ENCODE measurements around the gene CAMK2B.

Gene CAMK2B

DNA sequence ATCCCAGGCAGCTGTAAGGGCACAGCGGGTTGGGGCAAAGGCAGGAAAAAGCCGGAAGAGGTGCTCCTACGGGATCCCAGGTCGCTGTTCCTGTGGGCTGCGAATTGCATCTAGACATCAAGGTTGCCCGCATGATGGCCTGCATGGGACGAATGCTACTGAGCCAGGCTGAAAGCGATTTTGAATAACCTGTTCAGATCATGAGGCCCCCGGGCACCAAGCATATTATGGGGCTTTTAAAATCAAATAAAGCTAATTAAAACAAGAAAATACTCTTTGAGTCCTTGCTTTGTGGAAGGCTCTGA lies 37.1 kb downstream of the CAMK2B start:
- Histone ChIP-seq H3K27me3 (ENCODE audit: low read length) (no peaks in the 10 kb centered on the region), H3F3A (ENCODE audit: insufficient read depth) (no peaks in the 10 kb centered on the region), H3K9me2 (replicated peaks; ENCODE audit: insufficient read depth, low read length) (no peaks in the 10 kb centered on the region), H2AFZ (ENCODE audit: low read depth, low read length, severe bottlenecking) (no peak overlapping the region), H4K20me1 (ENCODE audit: low read depth, low read length) (no peaks in the 10 kb centered on the region), H3K4me2 (ENCODE audit: low read depth, low read length, poor library complexity, severe bottlenecking) (no peak overlapping the region), H3K27ac (ENCODE audit: low read depth, low read length) (no peak overlapping the region), H3K4me3 (ENCODE audit: insufficient read depth, low read length, poor library complexity, severe bottlenecking) (no peak overlapping the region), H3K36me3 (ENCODE audit: low read length) (no peaks in the 10 kb centered on the region), H3K9me3 (ENCODE audit: insufficient read depth, low read length) (no peaks in the 10 kb centered on the region), H3K79me2 (ENCODE audit: insufficient read depth, low read length) (no peaks in the 10 kb centered on the region), H3K9ac (ENCODE audit: low read length) (no peak overlapping the region)
- TF ChIP-seq CTCF (IDR thresholded peaks at IDR 0.05; ENCODE audit: insufficient read depth, low read length, poor library complexity, severe bottlenecking) (no peak), EZH2phosphoT487 (conservative IDR thresholded peaks at IDR 0.05; ENCODE audit: low read length) (no peak)

DNA sequence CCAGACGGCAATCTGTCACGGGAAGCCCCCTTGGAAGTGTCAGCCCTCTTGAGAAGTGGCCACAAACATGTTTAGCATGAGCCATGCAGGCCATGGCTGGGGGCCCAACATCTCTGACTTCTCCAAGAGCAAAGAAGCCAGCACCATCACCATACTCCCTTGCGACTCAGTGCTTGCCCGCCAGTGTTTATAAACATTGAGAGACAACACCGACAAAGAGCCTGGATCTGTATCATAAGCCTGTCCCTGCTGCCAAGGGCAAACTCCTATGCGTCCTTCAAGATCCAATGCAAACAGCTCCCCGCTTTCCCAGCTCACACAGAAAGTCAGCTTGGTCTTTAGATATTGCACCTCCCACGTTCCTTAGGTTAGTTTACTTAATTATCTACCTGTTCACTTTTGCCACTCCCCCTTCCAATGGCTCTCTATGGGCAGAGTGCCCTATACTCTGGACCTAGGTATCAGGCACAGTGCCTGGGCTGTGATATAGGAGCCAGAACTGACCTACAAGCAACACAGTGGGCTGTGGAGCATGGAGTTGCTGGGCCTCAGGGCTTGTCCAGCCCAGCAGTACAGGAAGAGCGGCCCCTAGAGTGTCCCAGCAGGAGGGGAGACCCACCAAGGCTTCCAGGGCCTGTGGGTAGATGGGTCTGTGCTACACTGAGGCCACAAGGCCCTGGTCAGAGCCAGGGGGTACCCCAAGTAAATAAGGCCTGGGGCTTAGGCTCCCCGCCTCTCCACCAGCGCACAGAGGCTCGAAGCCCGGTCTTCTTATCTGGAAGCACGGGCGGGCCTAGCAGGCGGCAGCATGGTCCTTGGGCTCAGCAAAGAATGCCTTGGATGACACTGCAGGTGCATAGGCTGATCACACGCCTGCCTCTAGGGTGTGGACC lies 37.7 kb downstream of the CAMK2B start:
- no peaks in the 10 kb centered on the region for H3F3A ChIP-seq (ENCODE audit: insufficient read depth)
- no peak overlapping the region for H3K4me2 ChIP-seq (ENCODE audit: low read depth, low read length, poor library complexity, severe bottlenecking)
- no peaks in the 10 kb centered on the region for H3K36me3 ChIP-seq (ENCODE audit: low read length)
- no peak overlapping the region for H3K4me3 ChIP-seq (ENCODE audit: insufficient read depth, low read length, poor library complexity, severe bottlenecking)
- no peak for TF ChIP-seq CTCF (IDR thresholded peaks at IDR 0.05; ENCODE audit: insufficient read depth, low read length, poor library complexity, severe bottlenecking)
- no peak for TF ChIP-seq EZH2phosphoT487 (conservative IDR thresholded peaks at IDR 0.05; ENCODE audit: low read length)
- H3K79me2 ChIP-seq (ENCODE audit: insufficient read depth, low read length), result no peaks in the 10 kb centered on the region
- H3K9me3 ChIP-seq (ENCODE audit: insufficient read depth, low read length), result no peaks in the 10 kb centered on the region
- H3K9me2 ChIP-seq (replicated peaks; ENCODE audit: insufficient read depth, low read length), result no peaks in the 10 kb centered on the region
- no peaks in the 10 kb centered on the region for H3K27me3 ChIP-seq (ENCODE audit: low read length)
- H3K9ac ChIP-seq (ENCODE audit: low read length), result no peak overlapping the region
- H4K20me1 ChIP-seq (ENCODE audit: low read depth, low read length), result no peaks in the 10 kb centered on the region
- H3K27ac ChIP-seq (ENCODE audit: low read depth, low read length), result no peak overlapping the region
- no peak overlapping the region for H2AFZ ChIP-seq (ENCODE audit: low read depth, low read length, severe bottlenecking)

- H3F3A ChIP-seq (ENCODE audit: insufficient read depth), result no peaks in the 10 kb centered on the region
- H2AFZ ChIP-seq (ENCODE audit: low read depth, low read length, severe bottlenecking), result no peak overlapping the region
- no peak overlapping the region for H3K4me3 ChIP-seq (ENCODE audit: insufficient read depth, low read length, poor library complexity, severe bottlenecking)
- TF ChIP-seq CTCF (IDR thresholded peaks at IDR 0.05; ENCODE audit: insufficient read depth, low read length, poor library complexity, severe bottlenecking), result no peak
- TF ChIP-seq EZH2phosphoT487 (conservative IDR thresholded peaks at IDR 0.05; ENCODE audit: low read length), result no peak
- no peaks in the 10 kb centered on the region for H3K9me3 ChIP-seq (ENCODE audit: insufficient read depth, low read length)
- H3K9ac ChIP-seq (ENCODE audit: low read length), result no peak overlapping the region
- H3K27me3 ChIP-seq (ENCODE audit: low read length), result no peaks in the 10 kb centered on the region
- H3K4me2 ChIP-seq (ENCODE audit: low read depth, low read length, poor library complexity, severe bottlenecking), result no peak overlapping the region
- H3K9me2 ChIP-seq (replicated peaks; ENCODE audit: insufficient read depth, low read length), result no peaks in the 10 kb centered on the region
- H3K79me2 ChIP-seq (ENCODE audit: insufficient read depth, low read length), result no peaks in the 10 kb centered on the region
- no peak overlapping the region for H3K27ac ChIP-seq (ENCODE audit: low read depth, low read length)
- H4K20me1 ChIP-seq (ENCODE audit: low read depth, low read length), result no peaks in the 10 kb centered on the region
- H3K36me3 ChIP-seq (ENCODE audit: low read length), result no peaks in the 10 kb centered on the region
Measured at GRCh38 chr7:44286618-44287487, 38.5 kb downstream of the CAMK2B start.
